ENCODE results near the gene RALGPS1. TPM values are rescaled to one million over a fixed set of nuclear protein-coding genes. Genes with fewer than 3 reads are reported as not detected.

Gene RALGPS1
- total and polyA plus RNA-seq, 2 experiments from 2014 or later: 13.1 to 22.1 TPM

DNA sequence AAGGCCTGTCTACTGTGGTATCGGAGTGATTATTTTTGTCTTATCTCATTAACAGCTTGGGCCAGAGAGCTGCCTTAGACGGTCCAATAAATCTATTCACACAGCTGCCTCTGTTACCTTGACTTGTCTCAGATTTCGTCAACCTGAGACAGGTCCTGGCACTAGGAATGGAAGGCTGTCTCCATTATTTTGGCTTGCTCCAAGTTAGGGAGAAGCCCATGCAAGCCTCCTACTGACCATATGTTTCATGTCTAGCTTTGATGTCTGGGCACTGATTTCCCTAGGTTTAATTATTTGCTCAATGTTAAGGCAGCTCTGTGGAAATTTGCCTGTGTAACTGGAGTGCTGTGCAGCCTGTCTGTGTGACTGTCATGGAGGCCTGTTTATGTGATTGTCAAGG lies 12.4 kb upstream of the RALGPS1 start:
- H3K9me3 ChIP-seq (ENCODE audit: low read depth): no peaks in the 10 kb centered on the region
- H3K4me2 ChIP-seq: no peak overlapping the region
- H3K4me1 ChIP-seq (ENCODE audit: insufficient read depth): no peaks in the 10 kb centered on the region
- 83% methylated on average over 3 of the region's 3 CpGs for WGBS (ENCODE audit: low lambda C conversion rate, missing lambda C conversion rate)
- no peak for DNase-seq (ENCODE audit: low spot score)
- TF ChIP-seq, protein P1, sequence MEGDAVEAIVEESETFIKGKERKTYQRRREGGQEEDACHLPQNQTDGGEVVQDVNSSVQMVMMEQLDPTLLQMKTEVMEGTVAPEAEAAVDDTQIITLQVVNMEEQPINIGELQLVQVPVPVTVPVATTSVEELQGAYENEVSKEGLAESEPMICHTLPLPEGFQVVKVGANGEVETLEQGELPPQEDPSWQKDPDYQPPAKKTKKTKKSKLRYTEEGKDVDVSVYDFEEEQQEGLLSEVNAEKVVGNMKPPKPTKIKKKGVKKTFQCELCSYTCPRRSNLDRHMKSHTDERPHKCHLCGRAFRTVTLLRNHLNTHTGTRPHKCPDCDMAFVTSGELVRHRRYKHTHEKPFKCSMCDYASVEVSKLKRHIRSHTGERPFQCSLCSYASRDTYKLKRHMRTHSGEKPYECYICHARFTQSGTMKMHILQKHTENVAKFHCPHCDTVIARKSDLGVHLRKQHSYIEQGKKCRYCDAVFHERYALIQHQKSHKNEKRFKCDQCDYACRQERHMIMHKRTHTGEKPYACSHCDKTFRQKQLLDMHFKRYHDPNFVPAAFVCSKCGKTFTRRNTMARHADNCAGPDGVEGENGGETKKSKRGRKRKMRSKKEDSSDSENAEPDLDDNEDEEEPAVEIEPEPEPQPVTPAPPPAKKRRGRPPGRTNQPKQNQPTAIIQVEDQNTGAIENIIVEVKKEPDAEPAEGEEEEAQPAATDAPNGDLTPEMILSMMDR (IDR thresholded peaks at IDR 0.05; ENCODE audit: poor library complexity): no peak
- TF ChIP-seq EZH2 (IDR thresholded peaks at IDR 0.05; ENCODE audit: borderline replicate concordance) (no peak), EZH2phosphoT487 (IDR thresholded peaks at IDR 0.05; ENCODE audit: low read depth, severe bottlenecking, unreplicated experiment) (no peak)
- no peak overlapping the region for H3K4me3 ChIP-seq
- H2AFZ ChIP-seq: no peak overlapping the region
- no peak overlapping the region for H3K27ac ChIP-seq
- H3K27me3 ChIP-seq: no peaks in the 10 kb centered on the region
- H3K79me2 ChIP-seq: no peaks in the 10 kb centered on the region
- no peaks in the 10 kb centered on the region for H3K9me2 ChIP-seq (replicated peaks; ENCODE audit: insufficient read depth)
- no peaks in the 10 kb centered on the region for H4K20me1 ChIP-seq (ENCODE audit: insufficient read depth, poor library complexity, severe bottlenecking)
- no peaks in the 10 kb centered on the region for H3K36me3 ChIP-seq (replicated peaks; ENCODE audit: insufficient read depth, low read depth)

DNA sequence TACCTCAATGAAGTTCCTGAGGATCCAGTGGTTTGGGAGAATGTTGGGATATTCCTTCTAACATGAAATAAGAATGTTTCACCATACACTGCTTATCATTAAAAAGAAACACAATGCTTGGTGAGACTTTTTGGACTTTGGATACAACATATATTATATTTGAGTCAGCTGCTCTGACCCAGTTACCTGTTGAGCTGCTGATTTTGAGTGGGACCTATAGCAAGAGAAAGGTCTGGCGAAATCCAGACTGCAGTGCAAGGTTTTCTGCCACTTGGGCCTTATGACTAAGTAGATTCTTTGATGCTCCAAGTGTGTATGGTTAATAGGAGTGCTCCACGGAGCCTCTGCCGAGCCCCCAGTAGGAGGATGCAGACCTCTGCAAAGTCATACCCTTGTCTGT lies 10.0 kb upstream of the RALGPS1 start:
- Histone ChIP-seq H3K4me1 (ENCODE audit: insufficient read depth) (no peaks in the 10 kb centered on the region), H3K4me2 (no peak overlapping the region), H3K36me3 (replicated peaks; ENCODE audit: insufficient read depth, low read depth) (no peaks in the 10 kb centered on the region), H3K9me3 (ENCODE audit: low read depth) (no peaks in the 10 kb centered on the region), H3K4me3 (no peak overlapping the region), H3K9me2 (replicated peaks; ENCODE audit: insufficient read depth) (no peaks in the 10 kb centered on the region), H3K27me3 (no peaks in the 10 kb centered on the region), H3K79me2 (no peaks in the 10 kb centered on the region), H2AFZ (no peak overlapping the region), H4K20me1 (ENCODE audit: insufficient read depth, poor library complexity, severe bottlenecking) (no peaks in the 10 kb centered on the region), H3K27ac (no peak overlapping the region)
- DNase-seq (ENCODE audit: low spot score): no peak
- TF ChIP-seq EZH2phosphoT487 (IDR thresholded peaks at IDR 0.05; ENCODE audit: low read depth, severe bottlenecking, unreplicated experiment) (no peak), EZH2 (IDR thresholded peaks at IDR 0.05; ENCODE audit: borderline replicate concordance) (no peak)
- TF ChIP-seq, protein P1 (IDR thresholded peaks at IDR 0.05; ENCODE audit: poor library complexity): no peak
- WGBS (ENCODE audit: low lambda C conversion rate, missing lambda C conversion rate): 84% methylated on average over 3 of the region's 3 CpGs

DNA sequence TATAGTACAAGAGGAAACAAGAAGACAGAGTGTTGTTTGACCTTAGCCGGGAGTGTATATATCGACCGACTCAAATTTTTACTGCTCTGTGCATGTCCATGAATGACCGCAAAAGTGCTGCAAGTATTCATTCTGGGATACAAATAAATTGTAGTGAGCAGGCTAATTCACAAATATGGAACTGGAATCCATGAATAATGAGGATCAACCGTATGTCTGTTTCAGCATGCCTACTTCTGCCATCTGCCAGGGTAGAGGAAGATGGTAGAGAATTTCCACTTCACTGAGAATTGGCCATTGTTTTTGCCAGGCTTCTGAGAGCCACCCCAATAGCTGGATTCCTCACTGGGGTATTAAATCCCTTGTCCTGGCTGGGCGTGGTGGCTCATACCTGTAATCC lies 8.5 kb upstream of the RALGPS1 start:
- WGBS (ENCODE audit: low lambda C conversion rate, missing lambda C conversion rate): 83% methylated on average over 6 of the region's 6 CpGs
- H3K9me3 ChIP-seq (ENCODE audit: low read depth): no peaks in the 10 kb centered on the region
- H3K79me2 ChIP-seq: no peaks in the 10 kb centered on the region
- no peaks in the 10 kb centered on the region for H4K20me1 ChIP-seq (ENCODE audit: insufficient read depth, poor library complexity, severe bottlenecking)
- no peaks in the 10 kb centered on the region for H3K4me1 ChIP-seq (ENCODE audit: insufficient read depth)
- H3K27me3 ChIP-seq: no peaks in the 10 kb centered on the region
- H3K4me2 ChIP-seq: no peak overlapping the region
- no peak for DNase-seq (ENCODE audit: low spot score)
- H2AFZ ChIP-seq: no peak overlapping the region
- H3K27ac ChIP-seq: no peak overlapping the region
- no peak overlapping the region for H3K4me3 ChIP-seq
- TF ChIP-seq EZH2phosphoT487 (IDR thresholded peaks at IDR 0.05; ENCODE audit: low read depth, severe bottlenecking, unreplicated experiment) (no peak), EZH2 (IDR thresholded peaks at IDR 0.05; ENCODE audit: borderline replicate concordance) (no peak)
- TF ChIP-seq, protein P1 (IDR thresholded peaks at IDR 0.05; ENCODE audit: poor library complexity): no peak
- H3K36me3 ChIP-seq (replicated peaks; ENCODE audit: insufficient read depth, low read depth): no peaks in the 10 kb centered on the region
- no peaks in the 10 kb centered on the region for H3K9me2 ChIP-seq (replicated peaks; ENCODE audit: insufficient read depth)

DNA sequence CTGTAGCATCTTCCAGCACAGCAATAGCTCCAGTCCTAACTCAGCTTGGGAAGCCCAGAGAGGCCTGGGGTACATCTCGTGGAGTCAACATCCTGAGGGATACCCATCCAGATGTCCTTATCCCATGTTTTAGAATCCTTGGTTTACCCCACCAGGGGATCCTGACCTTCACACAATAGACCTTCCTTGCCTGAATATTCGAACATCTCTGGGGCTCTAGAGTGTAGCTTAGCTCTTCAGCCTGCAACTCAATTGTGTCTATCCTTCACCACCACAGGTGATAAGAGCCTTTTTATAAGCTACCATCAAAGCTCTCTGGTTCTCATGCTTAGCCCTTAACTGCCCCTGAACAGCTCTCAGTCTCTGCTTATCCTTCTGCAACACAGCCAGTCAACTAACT lies 7.5 kb upstream of the RALGPS1 start:
- H3K9me2 ChIP-seq (replicated peaks; ENCODE audit: insufficient read depth): no peaks in the 10 kb centered on the region
- H3K36me3 ChIP-seq (replicated peaks; ENCODE audit: insufficient read depth, low read depth): no peaks in the 10 kb centered on the region
- no peaks in the 10 kb centered on the region for H3K79me2 ChIP-seq
- WGBS (ENCODE audit: low lambda C conversion rate, missing lambda C conversion rate): 61% methylated on average over 2 of the region's 2 CpGs
- H3K27me3 ChIP-seq: no peaks in the 10 kb centered on the region
- no peaks in the 10 kb centered on the region for H4K20me1 ChIP-seq (ENCODE audit: insufficient read depth, poor library complexity, severe bottlenecking)
- no peak overlapping the region for H3K4me2 ChIP-seq
- no peak overlapping the region for H2AFZ ChIP-seq
- no peak for DNase-seq (ENCODE audit: low spot score)
- H3K4me1 ChIP-seq (ENCODE audit: insufficient read depth): no peaks in the 10 kb centered on the region
- H3K9me3 ChIP-seq (ENCODE audit: low read depth): no peaks in the 10 kb centered on the region
- H3K27ac ChIP-seq: no peak overlapping the region
- TF ChIP-seq, protein P1 (IDR thresholded peaks at IDR 0.05; ENCODE audit: poor library complexity): no peak
- no peak for TF ChIP-seq EZH2phosphoT487 (IDR thresholded peaks at IDR 0.05; ENCODE audit: low read depth, severe bottlenecking, unreplicated experiment)
- no peak for TF ChIP-seq EZH2 (IDR thresholded peaks at IDR 0.05; ENCODE audit: borderline replicate concordance)
- no peak overlapping the region for H3K4me3 ChIP-seq
